ENCODE measurements around the gene ARHGAP12.

The ARHGAP12 gene

DNA sequence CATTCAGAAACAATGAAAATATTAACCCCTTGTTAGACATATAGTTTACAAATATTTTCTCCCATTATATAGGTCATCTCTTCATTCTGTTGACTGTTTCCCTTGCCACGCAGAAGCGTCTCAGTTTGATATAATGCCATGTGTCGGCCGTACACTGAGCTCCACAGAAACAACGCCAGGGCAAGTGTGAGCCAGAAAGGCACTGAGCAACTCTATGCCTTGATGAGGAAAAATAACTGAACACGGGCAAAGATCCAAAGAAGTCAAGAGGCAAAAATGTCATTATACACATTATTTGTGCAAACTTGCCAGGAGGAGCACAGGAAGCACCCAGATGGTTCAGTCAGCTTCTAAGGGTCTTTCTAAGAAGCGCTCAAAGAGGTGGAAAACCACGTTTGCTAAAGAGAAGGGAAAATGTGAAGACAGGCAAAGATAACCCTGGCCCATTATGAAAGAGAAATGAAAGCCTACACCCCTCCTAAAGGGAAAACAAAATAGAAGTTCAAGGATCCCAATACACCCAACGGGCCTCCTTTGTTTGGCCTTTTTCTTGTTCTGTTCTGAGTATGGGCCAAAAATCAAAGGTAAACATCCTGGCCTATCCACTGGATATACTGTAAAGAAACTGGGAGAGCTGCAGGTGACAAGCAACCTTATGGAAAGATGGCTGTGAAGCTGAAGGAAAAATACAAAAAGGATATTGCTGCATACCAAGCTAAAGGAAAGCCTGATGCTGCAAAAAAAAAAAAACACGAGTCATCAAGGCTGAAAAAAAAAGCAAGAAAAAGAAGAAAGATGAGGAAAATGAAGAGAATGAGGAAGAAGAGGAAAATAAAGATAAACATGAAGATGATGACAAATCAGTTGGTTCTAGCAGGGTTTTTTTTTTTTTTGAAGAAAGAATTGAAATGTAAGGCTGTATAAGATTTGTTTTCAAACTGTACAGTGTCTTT lies 15.5 kb downstream of the ARHGAP12 start:
- no peak for DNase-seq (ENCODE audit: low read depth in 1 of 2, low spot score in 1 of 2)
- H3K27me3 ChIP-seq (ENCODE audit: insufficient read depth, poor library complexity, severe bottlenecking), result no peaks in the 10 kb centered on the region
- H3K4me3 ChIP-seq (replicated peaks; ENCODE audit: insufficient read depth, low read length), result no peak overlapping the region
- TF ChIP-seq GABPA (IDR thresholded peaks at IDR 0.05; ENCODE audit: low read depth) (no peak), SPI1 (IDR thresholded peaks at IDR 0.05; ENCODE audit: borderline replicate concordance, low read depth) (no peak), REST (IDR thresholded peaks at IDR 0.05; ENCODE audit: insufficient replicate concordance, low read depth) (no peak), POLR2AphosphoS5 (IDR thresholded peaks at IDR 0.05; ENCODE audit: low read depth) (no peak)
- TF ChIP-seq, protein P1, sequence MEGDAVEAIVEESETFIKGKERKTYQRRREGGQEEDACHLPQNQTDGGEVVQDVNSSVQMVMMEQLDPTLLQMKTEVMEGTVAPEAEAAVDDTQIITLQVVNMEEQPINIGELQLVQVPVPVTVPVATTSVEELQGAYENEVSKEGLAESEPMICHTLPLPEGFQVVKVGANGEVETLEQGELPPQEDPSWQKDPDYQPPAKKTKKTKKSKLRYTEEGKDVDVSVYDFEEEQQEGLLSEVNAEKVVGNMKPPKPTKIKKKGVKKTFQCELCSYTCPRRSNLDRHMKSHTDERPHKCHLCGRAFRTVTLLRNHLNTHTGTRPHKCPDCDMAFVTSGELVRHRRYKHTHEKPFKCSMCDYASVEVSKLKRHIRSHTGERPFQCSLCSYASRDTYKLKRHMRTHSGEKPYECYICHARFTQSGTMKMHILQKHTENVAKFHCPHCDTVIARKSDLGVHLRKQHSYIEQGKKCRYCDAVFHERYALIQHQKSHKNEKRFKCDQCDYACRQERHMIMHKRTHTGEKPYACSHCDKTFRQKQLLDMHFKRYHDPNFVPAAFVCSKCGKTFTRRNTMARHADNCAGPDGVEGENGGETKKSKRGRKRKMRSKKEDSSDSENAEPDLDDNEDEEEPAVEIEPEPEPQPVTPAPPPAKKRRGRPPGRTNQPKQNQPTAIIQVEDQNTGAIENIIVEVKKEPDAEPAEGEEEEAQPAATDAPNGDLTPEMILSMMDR (IDR thresholded peaks at IDR 0.05; ENCODE audit: insufficient read depth, low read length), result no peak
- no peak overlapping the region for H3K27ac ChIP-seq (replicated peaks)

GRCh38 chr10:31912289-31912688 lies 16.3 kb downstream of the ARHGAP12 start:
- Histone ChIP-seq H3K4me3 (replicated peaks; ENCODE audit: insufficient read depth, low read length) (no peak overlapping the region), H3K27me3 (ENCODE audit: insufficient read depth, poor library complexity, severe bottlenecking) (no peaks in the 10 kb centered on the region), H3K27ac (replicated peaks) (no peak overlapping the region)
- TF ChIP-seq POLR2AphosphoS5 (IDR thresholded peaks at IDR 0.05; ENCODE audit: low read depth) (no peak), REST (IDR thresholded peaks at IDR 0.05; ENCODE audit: insufficient replicate concordance, low read depth) (no peak), SPI1 (IDR thresholded peaks at IDR 0.05; ENCODE audit: borderline replicate concordance, low read depth) (no peak), GABPA (IDR thresholded peaks at IDR 0.05; ENCODE audit: low read depth) (no peak)
- TF ChIP-seq, protein P1 (IDR thresholded peaks at IDR 0.05; ENCODE audit: insufficient read depth, low read length), result no peak
- DNase-seq (ENCODE audit: low read depth in 1 of 2, low spot score in 1 of 2), result no peak

- H3K27ac ChIP-seq (replicated peaks), result no peak overlapping the region
- no peaks in the 10 kb centered on the region for H3K27me3 ChIP-seq (ENCODE audit: insufficient read depth, poor library complexity, severe bottlenecking)
- no peak overlapping the region for H3K4me3 ChIP-seq (replicated peaks; ENCODE audit: insufficient read depth, low read length)
- DNase-seq (ENCODE audit: low read depth in 1 of 2, low spot score in 1 of 2), result no peak
- TF ChIP-seq SPI1 (IDR thresholded peaks at IDR 0.05; ENCODE audit: borderline replicate concordance, low read depth), result no peak
- TF ChIP-seq REST (IDR thresholded peaks at IDR 0.05; ENCODE audit: insufficient replicate concordance, low read depth), result no peak
- TF ChIP-seq, protein P1 (IDR thresholded peaks at IDR 0.05; ENCODE audit: insufficient read depth, low read length), result no peak
- TF ChIP-seq POLR2AphosphoS5 (IDR thresholded peaks at IDR 0.05; ENCODE audit: low read depth), result no peak
- no peak for TF ChIP-seq GABPA (IDR thresholded peaks at IDR 0.05; ENCODE audit: low read depth)
Measured at GRCh38 chr10:31910016-31910415, 18.6 kb downstream of the ARHGAP12 start.
